ENCODE data around the gene SFTA2. TPM values are rescaled to one million over a fixed set of nuclear protein-coding genes. Genes with fewer than 3 reads are reported as not detected.

The SFTA2 gene
- total and polyA plus RNA-seq, 4 experiments from 2014 or later: 0.44 TPM; not detected in 3

DNA sequence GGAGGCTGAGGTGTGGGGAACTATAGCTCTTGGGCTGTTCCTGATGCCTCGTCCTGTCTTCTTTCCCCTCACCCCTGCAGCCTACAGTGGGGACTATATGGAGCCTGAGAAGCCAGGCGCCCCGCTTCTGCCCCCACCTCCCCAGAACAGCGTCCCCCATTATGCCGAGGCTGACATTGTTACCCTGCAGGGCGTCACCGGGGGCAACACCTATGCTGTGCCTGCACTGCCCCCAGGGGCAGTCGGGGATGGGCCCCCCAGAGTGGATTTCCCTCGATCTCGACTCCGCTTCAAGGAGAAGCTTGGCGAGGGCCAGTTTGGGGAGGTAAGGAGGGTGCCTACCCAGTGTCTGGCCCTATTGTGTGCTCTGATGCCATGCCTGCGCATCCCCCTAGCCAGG, 35.4 kb downstream of the SFTA2 start:
- no peak overlapping the region for H3K27ac ChIP-seq (ENCODE audit: low read depth, low read length)
- H3K27me3 ChIP-seq (ENCODE audit: insufficient read depth, low read length): no peaks in the 10 kb centered on the region
- POLR2A ChIA-PET (ENCODE audit: partially characterized antibody): no interaction called here
- no peaks in the 10 kb centered on the region for H3K9me3 ChIP-seq (ENCODE audit: control insufficient read depth in 1 of 2, low read length in 2 of 2)
- no peak overlapping the region for H3K4me3 ChIP-seq (ENCODE audit: low read length in 2 of 2)
- no peaks in the 10 kb centered on the region for H3K36me3 ChIP-seq (ENCODE audit: insufficient read depth, low read length)
- no peak overlapping the region for H3K4me3 Mint-ChIP-seq
- no peaks in the 10 kb centered on the region for H3K4me1 ChIP-seq (ENCODE audit: insufficient read depth, low read length)
- CTCF ChIA-PET (ENCODE audit: partially characterized antibody): interaction anchor here (1.1 to 1.3 kb wide), 2 partner anchors 18 to 74 kb away, joined by 3 to 4 read pairs; no protein-coding TSS in a partner anchor
- no peak overlapping the region for H3K27ac Mint-ChIP-seq
- H3K36me3 Mint-ChIP-seq: peaks cover 7 to 14% of the 10 kb centered on the region in 2 donors
- no peaks in the 10 kb centered on the region for H3K9me3 Mint-ChIP-seq
- intact Hi-C loops (cut with micrococcal nuclease): no loop called here
- no peak for DNase-seq
- no peaks in the 10 kb centered on the region for H3K27me3 Mint-ChIP-seq
- H3K4me1 Mint-ChIP-seq: no peaks in the 10 kb centered on the region

DNA sequence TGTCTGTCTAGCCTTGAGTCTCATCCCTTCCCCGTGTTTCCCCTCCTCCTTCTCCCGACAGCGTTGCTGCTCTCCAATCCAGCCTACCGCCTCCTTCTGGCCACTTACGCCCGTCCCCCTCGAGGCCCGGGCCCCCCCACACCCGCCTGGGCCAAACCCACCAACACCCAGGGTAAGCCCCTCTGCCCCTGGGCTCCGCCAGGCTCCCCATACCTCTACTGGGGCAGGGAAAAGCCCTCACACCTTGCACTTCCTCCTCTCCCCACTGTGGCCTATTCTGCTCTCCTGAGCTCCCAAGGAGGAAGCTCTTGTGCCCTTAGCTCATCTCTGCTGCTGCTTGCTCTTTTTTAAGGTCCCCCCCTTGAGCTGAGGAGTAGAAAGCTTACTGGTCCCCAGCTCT, 36.6 kb downstream of the SFTA2 start:
- POLR2A ChIA-PET (ENCODE audit: partially characterized antibody): interaction anchor here (0.9 kb wide), 1 partner anchor 11 kb away, joined by 3 read pairs; no protein-coding TSS in a partner anchor
- H3K27ac Mint-ChIP-seq: no peak overlapping the region
- peaks cover 8 to 14% of the 10 kb centered on the region in 2 donors for H3K36me3 Mint-ChIP-seq
- H3K4me3 ChIP-seq (ENCODE audit: low read length in 2 of 2): no peak overlapping the region
- no peaks in the 10 kb centered on the region for H3K4me1 Mint-ChIP-seq
- no peaks in the 10 kb centered on the region for H3K27me3 ChIP-seq (ENCODE audit: insufficient read depth, low read length)
- no peak for DNase-seq
- no peaks in the 10 kb centered on the region for H3K9me3 Mint-ChIP-seq
- H3K4me1 ChIP-seq (ENCODE audit: insufficient read depth, low read length): no peaks in the 10 kb centered on the region
- no peaks in the 10 kb centered on the region for H3K36me3 ChIP-seq (ENCODE audit: insufficient read depth, low read length)
- H3K4me3 Mint-ChIP-seq: no peak overlapping the region
- no peaks in the 10 kb centered on the region for H3K27me3 Mint-ChIP-seq
- H3K27ac ChIP-seq (ENCODE audit: low read depth, low read length): no peak overlapping the region
- CTCF ChIA-PET (ENCODE audit: partially characterized antibody): interaction anchor here (0.9 to 1.3 kb wide), 3 partner anchors 20 to 73 kb away, joined by 3 to 4 read pairs (median 3); no protein-coding TSS in a partner anchor
- no peaks in the 10 kb centered on the region for H3K9me3 ChIP-seq (ENCODE audit: control insufficient read depth in 1 of 2, low read length in 2 of 2)
- intact Hi-C loops (cut with micrococcal nuclease): no loop called here

DNA sequence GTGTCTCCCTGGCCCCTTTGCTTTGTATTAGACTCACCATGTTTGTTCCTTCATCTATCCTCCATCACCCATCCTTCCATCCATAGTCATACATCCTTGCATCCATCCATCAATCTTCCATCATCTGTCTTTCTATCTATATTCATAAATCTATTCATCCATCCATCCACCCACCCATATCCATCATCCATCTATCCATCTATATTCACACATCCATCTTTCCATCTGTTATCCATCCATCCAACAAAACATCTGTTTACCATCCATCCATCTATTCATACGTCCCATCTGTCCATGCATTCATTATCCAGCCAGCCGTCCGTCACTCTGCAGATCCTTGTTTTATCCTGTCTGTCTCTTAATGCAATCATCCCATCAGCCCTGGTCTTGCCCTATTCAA, 37.0 kb downstream of the SFTA2 start:
- Mint-ChIP-seq H3K9me3 (no peaks in the 10 kb centered on the region), H3K4me3 (peak overlapping the region in 1 of 8 donors; percentile 8), H3K27ac (peak overlapping the region in 2 of 7 donors; percentile 9 to 15), H3K36me3 (peaks cover 12 to 14% of the 10 kb centered on the region in 2 donors), H3K27me3 (no peaks in the 10 kb centered on the region), H3K4me1 (no peaks in the 10 kb centered on the region)
- no peak overlapping the region for H3K27ac ChIP-seq (ENCODE audit: low read depth, low read length)
- POLR2A ChIA-PET (ENCODE audit: partially characterized antibody): no interaction called here
- intact Hi-C loops (cut with micrococcal nuclease): no loop called here
- H3K4me1 ChIP-seq (ENCODE audit: insufficient read depth, low read length): no peaks in the 10 kb centered on the region
- H3K36me3 ChIP-seq (ENCODE audit: insufficient read depth, low read length): no peaks in the 10 kb centered on the region
- no peak overlapping the region for H3K4me3 ChIP-seq (ENCODE audit: low read length in 2 of 2)
- no peaks in the 10 kb centered on the region for H3K27me3 ChIP-seq (ENCODE audit: insufficient read depth, low read length)
- no peaks in the 10 kb centered on the region for H3K9me3 ChIP-seq (ENCODE audit: control insufficient read depth in 1 of 2, low read length in 2 of 2)
- CTCF ChIA-PET (ENCODE audit: partially characterized antibody): interaction anchor here (0.9 kb wide), 1 partner anchor 66 kb away, joined by 3 read pairs; no protein-coding TSS in a partner anchor
- DNase-seq: no peak

GRCh38 chr6:30894381-30894780, 37.6 kb downstream of the SFTA2 start:
- CTCF ChIA-PET (ENCODE audit: partially characterized antibody): no interaction called here
- no peak overlapping the region for H3K27ac Mint-ChIP-seq
- no peak overlapping the region for H3K4me3 Mint-ChIP-seq
- no peak for DNase-seq
- intact Hi-C loops (cut with micrococcal nuclease): no loop called here
- POLR2A ChIA-PET (ENCODE audit: partially characterized antibody): no interaction called here
- no peak overlapping the region for H3K4me3 ChIP-seq (ENCODE audit: low read length in 2 of 2)
- H3K36me3 Mint-ChIP-seq: peaks cover 14 to 16% of the 10 kb centered on the region in 2 donors
- no peaks in the 10 kb centered on the region for H3K27me3 Mint-ChIP-seq
- no peaks in the 10 kb centered on the region for H3K9me3 ChIP-seq (ENCODE audit: control insufficient read depth in 1 of 2, low read length in 2 of 2)
- H3K36me3 ChIP-seq (ENCODE audit: insufficient read depth, low read length): no peaks in the 10 kb centered on the region
- H3K4me1 Mint-ChIP-seq: no peaks in the 10 kb centered on the region
- no peaks in the 10 kb centered on the region for H3K27me3 ChIP-seq (ENCODE audit: insufficient read depth, low read length)
- no peaks in the 10 kb centered on the region for H3K9me3 Mint-ChIP-seq
- no peak overlapping the region for H3K27ac ChIP-seq (ENCODE audit: low read depth, low read length)
- H3K4me1 ChIP-seq (ENCODE audit: insufficient read depth, low read length): no peaks in the 10 kb centered on the region

- H3K27me3 ChIP-seq (ENCODE audit: insufficient read depth, low read length): no peaks in the 10 kb centered on the region
- POLR2A ChIA-PET (ENCODE audit: partially characterized antibody): no interaction called here
- H3K4me1 Mint-ChIP-seq: no peaks in the 10 kb centered on the region
- H3K4me1 ChIP-seq (ENCODE audit: insufficient read depth, low read length): no peaks in the 10 kb centered on the region
- CTCF ChIA-PET (ENCODE audit: partially characterized antibody): no interaction called here
- DNase-seq: no peak
- H3K36me3 ChIP-seq (ENCODE audit: insufficient read depth, low read length): no peaks in the 10 kb centered on the region
- H3K9me3 Mint-ChIP-seq: no peaks in the 10 kb centered on the region
- no peaks in the 10 kb centered on the region for H3K27me3 Mint-ChIP-seq
- intact Hi-C loops (cut with micrococcal nuclease): no loop called here
- peaks cover 14 to 16% of the 10 kb centered on the region in 2 donors for H3K36me3 Mint-ChIP-seq
- no peak overlapping the region for H3K4me3 ChIP-seq (ENCODE audit: low read length in 2 of 2)
- H3K4me3 Mint-ChIP-seq: no peak overlapping the region
- H3K27ac Mint-ChIP-seq: no peak overlapping the region
- no peaks in the 10 kb centered on the region for H3K9me3 ChIP-seq (ENCODE audit: control insufficient read depth in 1 of 2, low read length in 2 of 2)
- H3K27ac ChIP-seq (ENCODE audit: low read depth, low read length): no peak overlapping the region
These were observed 38.3 kb downstream of the SFTA2 start for GRCh38 chr6:30893666-30894065.

DNA sequence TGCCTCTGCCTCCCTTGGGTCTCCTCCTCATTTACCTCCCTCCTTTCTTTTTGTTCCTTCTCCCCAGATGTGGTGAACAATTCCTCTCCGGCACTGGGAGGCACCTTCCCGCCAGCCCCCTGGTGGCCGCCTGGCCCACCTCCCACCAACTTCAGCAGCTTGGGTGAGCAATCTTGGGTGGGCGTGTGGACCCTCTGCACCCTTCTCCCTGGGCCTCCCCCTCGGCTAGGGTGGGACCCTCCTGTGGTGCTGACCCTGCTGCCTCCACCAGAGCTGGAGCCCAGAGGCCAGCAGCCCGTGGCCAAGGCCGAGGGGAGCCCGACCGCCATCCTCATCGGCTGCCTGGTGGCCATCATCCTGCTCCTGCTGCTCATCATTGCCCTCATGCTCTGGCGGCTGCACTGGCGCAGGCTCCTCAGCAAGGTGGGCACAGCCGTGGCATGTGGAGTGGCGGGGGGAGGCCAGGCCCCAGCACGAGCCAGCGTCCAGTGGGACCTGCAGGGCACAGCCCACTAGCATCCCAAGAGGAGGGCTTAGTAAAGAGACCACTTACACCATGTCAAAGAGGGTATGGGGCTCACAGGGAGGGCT, 38.9 kb downstream of the SFTA2 start:
- intact Hi-C loops (cut with micrococcal nuclease): no loop called here
- H3K27me3 Mint-ChIP-seq: no peaks in the 10 kb centered on the region
- H3K27ac ChIP-seq (ENCODE audit: low read depth, low read length): no peak overlapping the region
- no peaks in the 10 kb centered on the region for H3K9me3 ChIP-seq (ENCODE audit: control insufficient read depth in 1 of 2, low read length in 2 of 2)
- ChIA-PET POLR2A (ENCODE audit: partially characterized antibody) (no interaction called here), CTCF (ENCODE audit: partially characterized antibody) (interaction anchor here (0.7 kb wide), 1 partner anchor 9 kb away, joined by 3 read pairs; no protein-coding TSS in a partner anchor)
- H3K4me3 Mint-ChIP-seq: no peak overlapping the region
- no peaks in the 10 kb centered on the region for H3K9me3 Mint-ChIP-seq
- no peaks in the 10 kb centered on the region for H3K4me1 Mint-ChIP-seq
- DNase-seq: no peak
- H3K4me3 ChIP-seq (ENCODE audit: low read length in 2 of 2): no peak overlapping the region
- no peaks in the 10 kb centered on the region for H3K27me3 ChIP-seq (ENCODE audit: insufficient read depth, low read length)
- peaks cover 10 to 21% of the 10 kb centered on the region in 2 donors for H3K36me3 Mint-ChIP-seq
- peak overlapping the region in 1 of 7 donors; percentile 62 for H3K27ac Mint-ChIP-seq
- no peaks in the 10 kb centered on the region for H3K4me1 ChIP-seq (ENCODE audit: insufficient read depth, low read length)
- no peaks in the 10 kb centered on the region for H3K36me3 ChIP-seq (ENCODE audit: insufficient read depth, low read length)

GRCh38 chr6:30891816-30892538, 40.0 kb downstream of the SFTA2 start:
- H3K4me1 ChIP-seq (ENCODE audit: insufficient read depth, low read length): no peaks in the 10 kb centered on the region
- Mint-ChIP-seq H3K4me1 (peaks cover 0 to under 1% (median under 1%) of the 10 kb centered on the region in 4 donors), H3K36me3 (peaks cover 9 to 21% of the 10 kb centered on the region in 2 donors), H3K27me3 (no peaks in the 10 kb centered on the region), H3K4me3 (no peak overlapping the region), H3K27ac (no peak overlapping the region), H3K9me3 (no peaks in the 10 kb centered on the region)
- H3K36me3 ChIP-seq (ENCODE audit: insufficient read depth, low read length): no peaks in the 10 kb centered on the region
- H3K27ac ChIP-seq (ENCODE audit: low read depth, low read length): no peak overlapping the region
- ChIA-PET CTCF (ENCODE audit: partially characterized antibody) (interaction anchor here (1.5 to 2.0 kb wide), 2 partner anchors 13 to 195 kb away, joined by 3 to 4 read pairs; no protein-coding TSS in a partner anchor), POLR2A (ENCODE audit: partially characterized antibody) (no interaction called here)
- intact Hi-C loops (cut with micrococcal nuclease): no loop called here
- no peak for DNase-seq
- no peak overlapping the region for H3K4me3 ChIP-seq (ENCODE audit: low read length in 2 of 2)
- no peaks in the 10 kb centered on the region for H3K27me3 ChIP-seq (ENCODE audit: insufficient read depth, low read length)
- no peaks in the 10 kb centered on the region for H3K9me3 ChIP-seq (ENCODE audit: control insufficient read depth in 1 of 2, low read length in 2 of 2)
